Measurements from ENCODE around the gene WDR5B. TPM values are rescaled to one million over a fixed set of nuclear protein-coding genes. Genes with fewer than 3 reads are reported as not detected.

Gene WDR5B
- total and polyA plus RNA-seq, 10 of the 15 experiments (the other 5 are each of a cell fraction or from before 2014, with no cell fraction given): 1.7 to 7.9 (median 3.3) TPM

GRCh38 chr3:122364490-122364889, 51.4 kb downstream of the WDR5B start:
- no peak overlapping the region for H3K4me2 ChIP-seq (ENCODE audit: control insufficient read depth, insufficient read depth)
- in situ Hi-C loops (cut with MboI) (no loop called here), intact Hi-C loops (cut with micrococcal nuclease; ENCODE audit: unreplicated experiment) (no loop called here)
- ATAC-seq (peak; percentile 75), FAIRE-seq (no peak), DNase-seq (ENCODE audit: low read depth, low spot score) (no peak)
- ChIA-PET SMC1A (ENCODE audit: uncharacterized antibody, unreplicated experiment) (interaction anchor here (0.7 to 6.0 kb wide), 18 partner anchors 9 to 818 kb away, joined by 3 to 50 read pairs (median 7); partner anchors contain the start of genes FAM162A, MIX23 and POLQ), POLR2A (interaction anchor here (0.9 to 3.2 kb wide), 8 partner anchors 12 to 261 kb away, joined by 3 to 28 read pairs (median 5); partner anchors contain the start of genes CSTA, FAM162A and MIX23), RAD21 (ENCODE audit: unreplicated experiment) (interaction anchor here (0.9 to 3.8 kb wide), 17 partner anchors 11 to 818 kb away, joined by 3 to 32 read pairs (median 4); partner anchors contain the start of genes CSTA, FAM162A, MIX23 and POLQ), CTCF (interaction anchor here (0.6 to 4.5 kb wide), 13 partner anchors 9 to 392 kb away, joined by 3 to 52 read pairs (median 6); partner anchors contain the start of genes FAM162A and MIX23)
- no peak overlapping the region for H3K4me3 ChIP-seq
- H3K27me3 ChIP-seq (replicated peaks in 1 of 2; ENCODE audit: control insufficient read depth in 2 of 2, insufficient read depth in 2 of 2, low read length in 1 of 2): no peaks in the 10 kb centered on the region
- BruUV-seq (replicated peaks): no TSS peak
- peaks cover 4 to 15% of the 10 kb centered on the region in 2 experiments for H3K36me3 ChIP-seq (ENCODE audit: control insufficient read depth in 2 of 2, insufficient read depth in 2 of 2, low read length in 1 of 2)
- peak overlapping the region; percentile 0; the same call in 1 of the 2 replicates for H3K27ac ChIP-seq (ENCODE audit: control insufficient read depth, insufficient read depth)
- no peaks in the 10 kb centered on the region for H3K79me2 ChIP-seq (ENCODE audit: control insufficient read depth, insufficient read depth, low read length)
- no peak for TF ChIP-seq CHD2 (IDR thresholded peaks at IDR 0.05; ENCODE audit: borderline replicate concordance, low read depth, low read length)
- no peak for TF ChIP-seq RFX5 (IDR thresholded peaks at IDR 0.05; ENCODE audit: low read depth, low read length)
- TF ChIP-seq CHD1 (IDR thresholded peaks at IDR 0.05; ENCODE audit: low read depth, low read length): no peak
- no peak for TF ChIP-seq ZNF622 (IDR thresholded peaks at IDR 0.05)
- TF ChIP-seq MAX (IDR thresholded peaks at IDR 0.05; ENCODE audit: low read depth, low read length): no peak
- TF ChIP-seq ZNF207 (IDR thresholded peaks at IDR 0.05; ENCODE audit: borderline replicate concordance): no peak
- no peak for TF ChIP-seq IKZF1 (conservative IDR thresholded peaks at IDR 0.05)
- no peaks in the 10 kb centered on the region for H3K4me1 ChIP-seq (ENCODE audit: control insufficient read depth, insufficient read depth, low read length)
- no peaks in the 10 kb centered on the region for H4K20me1 ChIP-seq (ENCODE audit: control insufficient read depth, insufficient read depth)
- WGBS (ENCODE audit: insufficient coverage, insufficient replicate concordance, low lambda C conversion rate, missing lambda C conversion rate): 76% methylated on average over 2 of the region's 2 CpGs
- no peak overlapping the region for H2AFZ ChIP-seq (ENCODE audit: control insufficient read depth, low read depth, low read length)
- H3K9ac ChIP-seq (ENCODE audit: control insufficient read depth, insufficient read depth, low read length): no peak overlapping the region
- H3K9me3 ChIP-seq (replicated peaks; ENCODE audit: control insufficient read depth, insufficient read depth, low read length): no peaks in the 10 kb centered on the region

Small RNA genes lying within 50 kb of the gene (small RNA-seq; reads per million reads assigned to genes)
- gene AC083798.1: not detected

Other genes starting within 250 kb of the WDR5B start
Only the 7 nearest of the 8 such genes appear.
- 1.8 and 1.9 TPM in 2 replicates for gene CSTA, start 90.8 kb downstream of the WDR5B start, total RNA-seq (2014; rRNA removed)
- 4.2 and 4.6 TPM in 2 replicates for gene CSTA, start 90.8 kb downstream of the WDR5B start, total RNA-seq (2014; rRNA removed; fragmentation: Illumina TruSeq; extraction: Trizol)
- 1.8 and 2.1 TPM in 2 replicates for gene CSTA, start 90.8 kb downstream of the WDR5B start, total RNA-seq (2021)
- gene CSTA, start 90.8 kb downstream of the WDR5B start, polyA plus RNA-seq (2011; rRNA removed): 1.9 and 3.5 TPM in 2 replicates
- 6.7 and 15.4 TPM in 2 replicates for gene CSTA, start 90.8 kb downstream of the WDR5B start, polyA plus RNA-seq (2014; fragmentation: Illumina TruSeq; extraction: Trizol)
- gene CSTA, start 90.8 kb downstream of the WDR5B start, polyA plus RNA-seq (2014; fragmentation: Nextera tagmentation; extraction: Ambion mirVana): 1 to 10 TPM; 2.7 to 3.9 TPM
- 2.2 and 5.6 TPM in 2 replicates for gene CSTA, start 90.8 kb downstream of the WDR5B start, polyA plus RNA-seq (2014; rRNA removed)
- gene CSTA, start 90.8 kb downstream of the WDR5B start, polyA plus RNA-seq (2016; fragmentation: Nextera tagmentation; extraction: Ambion mirVana): 1 to 10 TPM; 3.1 to 3.7 TPM
- 44.1 and 66.5 TPM in 2 replicates for gene MIX23, start 32.8 kb downstream of the WDR5B start, total RNA-seq (2014; rRNA removed)
- gene MIX23, start 32.8 kb downstream of the WDR5B start, total RNA-seq (2014; rRNA removed; fragmentation: Illumina TruSeq; extraction: Trizol): 130 and 138 TPM in 2 replicates
- gene MIX23, start 32.8 kb downstream of the WDR5B start, total RNA-seq (2021): 63.3 and 71.3 TPM in 2 replicates
- gene MIX23, start 32.8 kb downstream of the WDR5B start, polyA plus RNA-seq (2011; rRNA removed): 47.4 and 97.5 TPM in 2 replicates
- gene MIX23, start 32.8 kb downstream of the WDR5B start, polyA plus RNA-seq (2014; fragmentation: Illumina TruSeq; extraction: Trizol): 176 and 238 TPM in 2 replicates
- 10 to 100 TPM; 30.0 to 45.9 TPM for gene MIX23, start 32.8 kb downstream of the WDR5B start, polyA plus RNA-seq (2014; fragmentation: Nextera tagmentation; extraction: Ambion mirVana)
- gene MIX23, start 32.8 kb downstream of the WDR5B start, polyA plus RNA-seq (2014; rRNA removed): 66.6 and 92.3 TPM in 2 replicates
- 10 to 100 TPM; 53.4 to 78.1 TPM for gene MIX23, start 32.8 kb downstream of the WDR5B start, polyA plus RNA-seq (2016; fragmentation: Nextera tagmentation; extraction: Ambion mirVana)
- gene FAM162A, start 31.9 kb downstream of the WDR5B start, total RNA-seq (2014; rRNA removed): 59.2 and 60.7 TPM in 2 replicates
- 97.4 and 99.6 TPM in 2 replicates for gene FAM162A, start 31.9 kb downstream of the WDR5B start, total RNA-seq (2014; rRNA removed; fragmentation: Illumina TruSeq; extraction: Trizol)
- 73.6 and 76.4 TPM in 2 replicates for gene FAM162A, start 31.9 kb downstream of the WDR5B start, total RNA-seq (2021)
- gene FAM162A, start 31.9 kb downstream of the WDR5B start, polyA plus RNA-seq (2011; rRNA removed): 346 and 555 TPM in 2 replicates
- gene FAM162A, start 31.9 kb downstream of the WDR5B start, polyA plus RNA-seq (2014; fragmentation: Illumina TruSeq; extraction: Trizol): 105 and 122 TPM in 2 replicates
- gene FAM162A, start 31.9 kb downstream of the WDR5B start, polyA plus RNA-seq (2014; fragmentation: Nextera tagmentation; extraction: Ambion mirVana): 100 to 1,000 TPM; 290 to 297 TPM
- 83.6 and 93.7 TPM in 2 replicates for gene FAM162A, start 31.9 kb downstream of the WDR5B start, polyA plus RNA-seq (2014; rRNA removed)
- gene FAM162A, start 31.9 kb downstream of the WDR5B start, polyA plus RNA-seq (2016; fragmentation: Nextera tagmentation; extraction: Ambion mirVana): 100 to 1,000 TPM; 177 to 186 TPM
- gene KPNA1, start 98.9 kb upstream of the WDR5B start, total RNA-seq (2014; rRNA removed): 16.1 and 18.6 TPM in 2 replicates
- gene KPNA1, start 98.9 kb upstream of the WDR5B start, total RNA-seq (2014; rRNA removed; fragmentation: Illumina TruSeq; extraction: Trizol): 29.7 and 29.9 TPM in 2 replicates
- 52.7 and 52.8 TPM in 2 replicates for gene KPNA1, start 98.9 kb upstream of the WDR5B start, total RNA-seq (2021)
- 45.6 and 56.3 TPM in 2 replicates for gene KPNA1, start 98.9 kb upstream of the WDR5B start, polyA plus RNA-seq (2011; rRNA removed)
- gene KPNA1, start 98.9 kb upstream of the WDR5B start, polyA plus RNA-seq (2014; fragmentation: Illumina TruSeq; extraction: Trizol): 50.9 and 54.9 TPM in 2 replicates
- 1 to 10 TPM; 8.5 to 8.8 TPM for gene KPNA1, start 98.9 kb upstream of the WDR5B start, polyA plus RNA-seq (2014; fragmentation: Nextera tagmentation; extraction: Ambion mirVana)
- 33.4 and 37.6 TPM in 2 replicates for gene KPNA1, start 98.9 kb upstream of the WDR5B start, polyA plus RNA-seq (2014; rRNA removed)
- gene KPNA1, start 98.9 kb upstream of the WDR5B start, polyA plus RNA-seq (2016; fragmentation: Nextera tagmentation; extraction: Ambion mirVana): 10 to 100 TPM; 44.4 to 46.8 TPM
- gene PARP9, start 148.2 kb upstream of the WDR5B start, total RNA-seq (2014; rRNA removed): 41.3 and 54.2 TPM in 2 replicates
- gene PARP9, start 148.2 kb upstream of the WDR5B start, total RNA-seq (2014; rRNA removed; fragmentation: Illumina TruSeq; extraction: Trizol): 58.9 and 61.8 TPM in 2 replicates
- 46.2 and 49.6 TPM in 2 replicates for gene PARP9, start 148.2 kb upstream of the WDR5B start, total RNA-seq (2021)
- 122 and 154 TPM in 2 replicates for gene PARP9, start 148.2 kb upstream of the WDR5B start, polyA plus RNA-seq (2011; rRNA removed)
- gene PARP9, start 148.2 kb upstream of the WDR5B start, polyA plus RNA-seq (2014; fragmentation: Illumina TruSeq; extraction: Trizol): 69.4 and 91.3 TPM in 2 replicates
- gene PARP9, start 148.2 kb upstream of the WDR5B start, polyA plus RNA-seq (2014; fragmentation: Nextera tagmentation; extraction: Ambion mirVana): 10 to 100 TPM; 34.0 to 40.4 TPM
- gene PARP9, start 148.2 kb upstream of the WDR5B start, polyA plus RNA-seq (2014; rRNA removed): 44.8 and 56.6 TPM in 2 replicates
- gene PARP9, start 148.2 kb upstream of the WDR5B start, polyA plus RNA-seq (2016; fragmentation: Nextera tagmentation; extraction: Ambion mirVana): 10 to 100 TPM; 40.7 to 46.0 TPM
- gene DTX3L, start 148.3 kb upstream of the WDR5B start, total RNA-seq (2014; rRNA removed): 28.6 and 34.6 TPM in 2 replicates
- gene DTX3L, start 148.3 kb upstream of the WDR5B start, total RNA-seq (2014; rRNA removed; fragmentation: Illumina TruSeq; extraction: Trizol): 40.1 and 42.9 TPM in 2 replicates
- gene DTX3L, start 148.3 kb upstream of the WDR5B start, total RNA-seq (2021): 41.4 and 46.3 TPM in 2 replicates
- gene DTX3L, start 148.3 kb upstream of the WDR5B start, polyA plus RNA-seq (2011; rRNA removed): 15.6 and 17.0 TPM in 2 replicates
- 37.9 and 45.4 TPM in 2 replicates for gene DTX3L, start 148.3 kb upstream of the WDR5B start, polyA plus RNA-seq (2014; fragmentation: Illumina TruSeq; extraction: Trizol)
- gene DTX3L, start 148.3 kb upstream of the WDR5B start, polyA plus RNA-seq (2014; fragmentation: Nextera tagmentation; extraction: Ambion mirVana): 10 to 100 TPM in 1 of 2 experiments, 1 to 10 TPM in 1; 9.9 to 14.6 TPM
- gene DTX3L, start 148.3 kb upstream of the WDR5B start, polyA plus RNA-seq (2014; rRNA removed): 19.5 and 21.8 TPM in 2 replicates
- 10 to 100 TPM; 20.0 to 21.5 TPM for gene DTX3L, start 148.3 kb upstream of the WDR5B start, polyA plus RNA-seq (2016; fragmentation: Nextera tagmentation; extraction: Ambion mirVana)
- 38.9 and 45.0 TPM in 2 replicates for gene PARP15, start 161.6 kb upstream of the WDR5B start, total RNA-seq (2014; rRNA removed)
- 37.2 and 41.8 TPM in 2 replicates for gene PARP15, start 161.6 kb upstream of the WDR5B start, total RNA-seq (2014; rRNA removed; fragmentation: Illumina TruSeq; extraction: Trizol)
- gene PARP15, start 161.6 kb upstream of the WDR5B start, total RNA-seq (2021): 33.2 and 35.3 TPM in 2 replicates
- gene PARP15, start 161.6 kb upstream of the WDR5B start, polyA plus RNA-seq (2011; rRNA removed): 234 and 299 TPM in 2 replicates
- 68.7 and 104 TPM in 2 replicates for gene PARP15, start 161.6 kb upstream of the WDR5B start, polyA plus RNA-seq (2014; fragmentation: Illumina TruSeq; extraction: Trizol)
- gene PARP15, start 161.6 kb upstream of the WDR5B start, polyA plus RNA-seq (2014; fragmentation: Nextera tagmentation; extraction: Ambion mirVana): 1 to 10 TPM; 9.0 to 9.7 TPM
- 67.1 and 74.7 TPM in 2 replicates for gene PARP15, start 161.6 kb upstream of the WDR5B start, polyA plus RNA-seq (2014; rRNA removed)
- gene PARP15, start 161.6 kb upstream of the WDR5B start, polyA plus RNA-seq (2016; fragmentation: Nextera tagmentation; extraction: Ambion mirVana): 10 to 100 TPM; 17.7 to 21.1 TPM

All from GM12878 (cell line).